HG02763 (cell line): ENCODE measurements around the gene GRIK3.

Source experiments
- ATAC-seq: cut with Tn5 transposase; IDR thresholded peaks from one replicate; pipeline ENCODE4 v1.9.1; 2021; ENCODE audit warnings: mild to moderate bottlenecking, moderate library complexity; ENCODE audit not compliant: unreplicated experiment

GRIK3 gene

DNA sequence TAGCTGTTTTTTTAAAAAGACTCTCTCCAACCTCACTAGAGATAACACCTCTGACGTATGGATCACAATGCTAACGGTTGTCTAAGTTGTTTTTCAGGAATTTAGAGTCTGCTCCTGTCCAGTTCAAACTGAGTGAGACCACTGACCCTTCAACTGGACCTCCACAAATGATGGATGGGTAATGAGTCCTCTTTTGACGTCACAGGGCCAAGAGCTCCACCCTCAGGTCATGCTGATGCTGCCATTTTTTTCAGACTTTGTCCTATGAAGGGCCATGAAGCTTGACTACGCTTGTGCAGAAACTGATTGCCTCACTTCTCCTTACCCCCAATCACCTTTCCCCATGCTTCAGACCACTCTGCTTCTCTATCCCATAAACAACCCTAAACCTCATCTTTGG is 16.6 kb downstream of the GRIK3 start:
- ATAC-seq: no peak

DNA sequence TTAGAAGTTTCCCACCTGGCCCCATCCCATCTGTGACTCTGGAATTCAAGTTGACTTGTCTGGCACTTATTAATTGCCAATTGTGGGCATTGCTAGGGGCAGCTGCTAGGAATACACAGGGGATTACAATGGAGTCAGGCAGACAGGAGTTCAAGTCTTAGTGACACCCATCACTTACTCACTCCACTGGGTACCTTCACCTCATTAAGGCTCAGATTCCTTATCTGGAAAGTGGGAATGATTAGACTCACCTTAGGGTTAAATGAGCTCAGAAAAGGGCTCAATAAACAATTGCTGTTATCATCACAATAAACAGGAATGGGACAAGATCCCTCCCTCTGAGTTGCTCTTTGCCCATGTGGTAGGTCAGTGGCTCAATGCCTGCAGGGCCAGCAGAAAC is 18.2 kb downstream of the GRIK3 start:
- no peak for ATAC-seq

DNA sequence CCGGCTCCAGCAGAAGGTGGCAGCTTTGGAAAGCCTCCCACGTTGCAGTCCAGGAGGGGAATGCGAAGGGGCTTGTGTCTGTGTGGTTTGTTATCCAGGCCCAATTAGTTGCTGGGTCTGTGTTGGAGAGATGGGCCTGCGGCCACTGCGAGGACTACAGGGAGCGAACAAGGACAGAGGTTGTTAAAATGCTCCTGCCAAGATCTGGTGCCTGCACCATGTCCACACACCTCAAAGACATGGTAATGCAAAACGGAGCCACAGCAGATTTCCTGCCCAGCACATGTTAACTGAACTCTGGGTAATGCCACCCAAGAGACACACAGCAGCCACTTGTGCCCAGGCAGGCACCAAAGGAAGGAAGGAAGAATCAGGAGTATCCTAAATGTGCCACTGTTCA is 18.6 kb downstream of the GRIK3 start:
- no peak for ATAC-seq

- no peak for ATAC-seq
These were observed 22.1 kb downstream of the GRIK3 start for GRCh38 chr1:37012226-37012625.

DNA sequence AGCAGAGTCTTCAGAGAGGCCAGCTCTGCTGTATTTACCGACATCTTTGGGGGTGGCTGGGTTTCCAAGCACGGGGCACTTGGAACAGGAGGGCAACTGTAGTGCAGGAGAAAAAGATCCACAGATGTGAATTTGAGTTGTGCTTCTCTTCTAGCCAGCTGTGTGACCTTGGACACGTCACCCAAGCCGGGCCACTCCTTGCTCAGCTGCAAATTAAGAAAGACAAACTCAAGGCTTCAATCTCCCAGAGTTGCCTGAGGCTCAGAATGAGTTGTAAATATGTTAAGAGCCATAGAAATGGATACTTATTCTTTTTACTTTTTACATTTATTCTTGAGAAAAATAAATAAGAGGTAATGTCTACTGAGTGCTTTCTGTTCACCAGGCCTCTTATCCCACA is 24.3 kb downstream of the GRIK3 start:
- no peak for ATAC-seq

GRCh38 chr1:37009521-37009920 is 24.8 kb downstream of the GRIK3 start:
- ATAC-seq: no peak

DNA sequence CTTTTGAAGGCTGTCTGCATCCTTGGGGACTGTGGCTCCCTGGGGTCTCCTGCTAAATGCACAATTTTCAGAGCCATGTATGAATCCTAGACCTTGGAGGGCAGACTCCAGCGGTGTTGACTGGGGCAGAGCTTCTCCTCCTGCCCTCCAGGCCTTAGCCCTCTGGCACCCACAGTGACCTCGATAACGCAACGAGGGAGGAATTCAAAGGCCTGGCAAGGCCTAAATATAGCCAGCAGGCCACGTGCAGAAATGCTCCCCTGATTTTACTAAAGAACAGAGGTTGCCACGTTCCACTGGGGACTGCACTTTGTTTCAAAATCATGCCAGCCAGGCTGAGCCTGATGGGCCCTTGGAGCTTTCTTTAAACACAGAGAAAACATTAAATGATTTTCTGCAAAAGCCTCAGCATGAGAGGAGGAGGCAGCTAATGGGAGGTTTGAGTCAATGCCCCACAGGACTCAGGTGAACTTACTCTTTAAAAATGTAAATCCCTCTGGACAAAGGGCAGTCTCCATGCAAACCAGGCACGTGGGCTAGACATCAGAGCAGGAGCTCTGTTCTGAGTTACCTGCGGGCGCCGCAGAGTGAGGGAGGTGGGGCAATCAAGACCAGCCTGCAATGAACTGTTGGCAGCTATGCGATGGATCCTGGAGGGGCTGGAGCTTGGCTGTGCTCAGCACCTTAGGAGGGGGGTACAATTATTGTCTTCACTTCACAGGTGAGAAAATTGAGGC is 28.0 kb downstream of the GRIK3 start:
- ATAC-seq: no peak

DNA sequence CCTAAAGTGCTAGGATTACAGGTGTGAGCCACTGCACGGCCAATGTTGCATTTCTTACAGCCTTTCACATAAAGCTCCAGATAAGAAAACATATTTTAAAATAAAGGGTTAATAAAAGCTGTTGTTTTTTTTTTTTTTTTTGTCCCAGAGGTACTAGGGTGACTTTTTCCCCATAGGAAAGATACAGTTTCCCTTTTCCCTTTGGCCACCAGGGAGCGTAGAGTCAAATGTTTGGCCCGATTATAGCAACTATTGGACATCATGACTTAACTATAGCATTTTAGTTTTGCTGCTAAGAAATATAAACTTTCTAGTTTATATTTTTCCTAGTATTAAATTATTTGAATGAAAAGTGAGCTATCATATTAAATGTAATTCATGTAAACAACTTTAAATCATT is 31.4 kb downstream of the GRIK3 start:
- ATAC-seq: no peak

GRCh38 chr1:37001703-37002102 is 32.6 kb downstream of the GRIK3 start:
- no peak for ATAC-seq

- no peak for ATAC-seq
These were observed 38.2 kb downstream of the GRIK3 start for GRCh38 chr1:36996106-36996505.

DNA sequence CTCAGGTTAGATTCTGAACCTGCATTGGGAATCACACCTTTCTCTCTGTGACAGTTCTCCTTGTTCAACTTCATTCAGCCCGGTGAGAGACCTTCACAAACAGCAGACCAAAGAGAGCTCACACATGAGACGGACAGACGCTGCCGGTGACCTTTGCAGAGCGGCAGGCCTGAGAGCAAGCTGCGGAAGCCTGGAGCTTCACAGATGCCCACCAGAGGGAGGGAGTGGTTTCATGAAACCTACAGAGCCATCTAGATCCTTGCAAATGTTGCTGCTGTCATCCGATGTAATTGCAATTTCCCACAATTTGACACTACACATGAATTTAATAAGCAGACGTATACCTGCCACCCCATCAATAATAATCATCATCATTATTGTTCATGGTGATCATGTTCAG is 39.4 kb downstream of the GRIK3 start:
- ATAC-seq: no peak

DNA sequence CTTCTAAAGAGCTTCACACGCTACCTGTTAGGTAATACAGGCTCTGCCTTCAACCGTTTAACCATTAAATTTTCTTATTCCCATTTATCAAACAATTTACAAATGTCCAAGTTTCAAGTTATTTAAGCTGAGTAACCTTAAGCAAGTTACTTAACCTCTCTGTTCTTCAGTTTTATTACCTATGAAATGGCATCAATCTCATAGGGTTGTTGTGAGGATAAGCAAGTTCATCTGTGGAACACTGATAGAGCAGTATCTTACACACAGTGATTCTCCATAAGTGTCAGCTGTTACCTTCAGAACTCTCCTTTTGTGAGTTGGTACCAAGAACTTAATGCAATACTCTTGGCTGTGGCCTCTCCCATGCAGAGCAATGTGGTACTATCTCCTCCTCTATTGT is 40.0 kb downstream of the GRIK3 start:
- ATAC-seq: no peak

GRCh38 chr1:36992139-36992943 is 42.0 kb downstream of the GRIK3 start:
- ATAC-seq: no peak

GRCh38 chr1:36991551-36991950 is 42.8 kb downstream of the GRIK3 start:
- ATAC-seq: no peak

DNA sequence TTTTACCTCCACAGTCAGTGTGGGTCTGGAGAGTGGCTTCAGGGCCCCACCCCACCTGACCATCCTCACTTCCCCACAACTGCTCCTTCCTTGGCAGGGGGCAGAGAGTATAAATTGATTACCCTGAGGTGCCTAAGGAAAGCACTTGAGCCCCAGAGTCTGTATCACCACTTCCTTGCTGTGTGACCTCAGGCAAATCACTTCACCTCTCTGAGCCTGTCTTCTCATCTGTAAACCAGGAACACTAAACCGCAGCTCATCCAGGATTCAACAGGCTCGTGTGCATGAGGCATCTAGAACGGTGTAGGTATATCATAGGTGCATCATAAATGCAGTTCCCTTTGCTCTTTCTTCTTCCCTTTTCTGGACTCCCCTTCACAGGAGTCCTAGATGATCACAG is 43.4 kb downstream of the GRIK3 start:
- ATAC-seq: no peak

DNA sequence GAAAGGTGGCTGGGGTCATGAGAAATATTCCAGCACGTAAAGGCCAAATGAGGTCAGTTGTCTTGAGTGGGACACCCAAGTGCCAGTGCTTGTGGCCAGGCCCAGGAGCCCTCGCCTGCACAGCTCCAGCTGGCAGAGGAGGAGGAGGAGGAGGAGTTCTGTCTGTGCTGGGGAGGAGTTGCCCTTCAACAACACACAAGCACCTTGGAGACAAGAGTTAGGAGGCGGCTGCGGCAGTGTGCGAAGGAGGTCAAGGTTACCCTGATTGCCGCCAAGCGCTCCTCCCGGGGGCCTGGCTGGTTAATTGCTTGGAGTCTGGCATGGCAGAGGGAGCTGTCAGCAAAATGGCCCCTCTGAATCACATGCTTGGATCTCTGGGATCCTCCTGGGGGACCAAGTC is 45.1 kb downstream of the GRIK3 start:
- no peak for ATAC-seq

- no peak for ATAC-seq
These were observed 45.5 kb downstream of the GRIK3 start for GRCh38 chr1:36988741-36989193.

DNA sequence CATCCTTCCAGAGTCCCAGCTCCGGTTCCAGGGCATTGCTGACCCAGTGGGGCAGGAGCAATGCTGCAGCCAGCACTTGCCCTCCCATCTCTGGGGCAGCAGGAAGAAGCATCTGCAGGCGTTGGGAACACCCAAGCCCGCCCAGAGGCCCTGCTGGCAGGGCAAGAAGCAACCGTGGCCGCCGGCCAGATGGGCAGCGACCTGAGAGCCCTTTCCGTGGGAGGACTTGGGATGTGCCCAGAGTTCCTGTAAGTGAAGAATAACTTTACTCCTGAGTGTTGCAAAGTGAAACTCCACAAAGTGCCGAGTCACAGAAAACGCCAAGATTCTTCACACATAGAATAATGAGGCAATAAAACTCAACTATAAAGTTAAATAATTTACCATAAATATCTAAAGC is 46.0 kb downstream of the GRIK3 start:
- no peak for ATAC-seq

DNA sequence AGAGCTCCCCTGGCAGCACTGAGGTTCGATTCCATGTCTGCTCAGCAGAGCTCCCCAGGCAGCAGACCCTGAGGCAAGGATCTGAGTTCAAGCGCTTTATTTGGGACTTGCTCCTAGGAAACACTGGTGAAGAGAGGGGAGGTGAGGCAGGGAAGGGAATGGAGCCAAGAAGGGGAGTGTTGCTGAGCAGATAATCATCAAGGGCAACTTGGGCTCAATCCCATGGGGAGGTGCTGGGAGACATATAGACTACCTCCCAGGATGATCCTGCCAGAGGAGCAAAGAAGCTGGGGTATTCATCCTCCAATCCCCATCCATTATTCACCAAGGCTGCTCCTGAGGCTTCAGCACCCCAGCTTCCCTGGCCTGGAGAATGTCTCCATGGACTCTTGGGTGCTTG is 47.0 kb downstream of the GRIK3 start:
- no peak for ATAC-seq

- ATAC-seq: no peak
These were observed 47.9 kb downstream of the GRIK3 start for GRCh38 chr1:36986241-36986985.

- ATAC-seq: no peak
These were observed 49.6 kb downstream of the GRIK3 start for GRCh38 chr1:36984675-36985074.

- ATAC-seq: no peak
These were observed 50.3 kb downstream of the GRIK3 start for GRCh38 chr1:36984026-36984425.
